Activated CD8-positive, alpha-beta memory T cell treated with anti-CD3 and anti-CD28 coated beads for 1 hour (primary cell): ENCODE measurements around the gene ADRA2C.

ENCODE experiments used
- DNase-seq, 2 donors: peaks; one replicate each; pipeline ENCODE4 v3.0.0-alpha.2; 2020; ENCODE audit warnings: low read depth in 1 of 2; ENCODE audit errors: extremely low read depth in 1 of 2

ADRA2C gene

GRCh38 chr4:3766036-3766784 is at the start of gene ADRA2C:
ADRA2C (plus strand) TSS chr4:3766385; CDS start chr4:3766607, 222 bp downstream.
- no peak for DNase-seq

DNA sequence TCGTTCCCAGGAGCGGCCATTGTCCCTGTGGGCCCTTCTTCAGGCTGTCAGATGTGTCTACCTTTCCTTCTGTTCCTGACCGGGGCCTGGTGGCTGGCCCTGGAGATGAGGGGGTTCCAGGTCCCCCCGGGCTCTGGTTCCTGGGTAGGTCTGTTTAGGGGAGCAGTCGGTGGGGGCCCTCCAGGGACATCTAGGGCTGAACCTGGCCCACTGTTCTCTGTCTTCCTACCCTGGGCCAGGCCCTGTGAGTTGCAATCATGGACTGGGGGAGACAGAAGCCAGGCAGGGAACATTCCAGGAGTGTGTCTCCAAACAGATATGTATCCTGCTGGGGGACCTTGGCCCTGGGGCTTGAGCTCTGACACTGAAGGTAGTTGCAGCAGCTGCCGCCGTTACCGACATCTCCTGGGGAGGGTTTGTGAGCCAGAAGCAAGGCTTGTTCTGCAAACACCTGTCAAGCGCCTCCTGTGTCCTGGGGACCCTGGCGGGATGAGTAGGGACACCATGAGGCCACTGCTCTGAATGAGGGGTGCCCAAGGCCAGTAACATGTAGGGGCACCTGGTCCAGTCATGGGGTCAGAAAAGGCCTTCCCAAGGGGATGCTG is 49.5 kb upstream of the ADRA2C start:
- DNase-seq = no peak

- DNase-seq = no peak
Observed at GRCh38 chr4:3717241-3717640, 48.9 kb upstream of the ADRA2C start.

GRCh38 chr4:3718462-3718861 is 47.7 kb upstream of the ADRA2C start:
- no peak for DNase-seq

DNA sequence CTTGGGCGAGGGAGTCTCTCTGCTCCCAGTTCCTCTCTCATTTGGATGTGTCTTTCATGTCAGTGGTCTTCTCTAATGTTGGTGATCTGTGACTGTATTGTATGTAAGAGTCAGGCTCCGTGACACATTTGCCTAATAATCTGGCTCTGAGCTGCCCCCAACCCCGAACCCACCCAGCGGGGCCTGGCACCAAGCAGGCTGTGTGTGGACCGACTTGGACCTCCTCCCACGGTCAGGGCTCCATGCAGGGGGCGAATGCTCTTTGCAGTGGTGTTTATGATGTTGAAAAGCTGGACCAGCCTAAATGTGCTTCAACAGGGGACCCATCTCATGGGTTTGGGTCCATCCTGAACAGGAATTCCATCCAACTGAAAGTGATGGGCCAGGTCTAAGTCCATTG is 47.0 kb upstream of the ADRA2C start:
- no peak for DNase-seq

DNA sequence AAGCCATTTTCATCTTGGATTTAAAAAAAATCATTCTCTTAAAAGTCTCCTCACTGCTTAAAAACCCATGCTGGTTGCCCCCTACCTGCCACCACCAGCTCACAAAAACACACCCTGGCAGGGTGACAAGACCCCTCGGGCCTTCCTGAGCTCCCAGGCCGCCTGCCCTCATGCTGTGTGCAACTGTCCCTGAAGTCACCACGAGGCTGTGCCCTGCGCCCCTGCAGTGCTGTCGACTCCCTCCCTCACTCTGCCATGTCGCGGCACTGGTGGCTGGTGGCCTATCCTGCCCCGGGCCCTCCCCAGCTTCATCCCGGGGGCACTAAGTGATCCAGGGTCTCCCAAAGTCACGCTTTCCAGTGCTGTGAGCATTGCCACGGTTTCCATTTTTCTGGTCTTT is 46.3 kb upstream of the ADRA2C start:
- DNase-seq = no peak

DNA sequence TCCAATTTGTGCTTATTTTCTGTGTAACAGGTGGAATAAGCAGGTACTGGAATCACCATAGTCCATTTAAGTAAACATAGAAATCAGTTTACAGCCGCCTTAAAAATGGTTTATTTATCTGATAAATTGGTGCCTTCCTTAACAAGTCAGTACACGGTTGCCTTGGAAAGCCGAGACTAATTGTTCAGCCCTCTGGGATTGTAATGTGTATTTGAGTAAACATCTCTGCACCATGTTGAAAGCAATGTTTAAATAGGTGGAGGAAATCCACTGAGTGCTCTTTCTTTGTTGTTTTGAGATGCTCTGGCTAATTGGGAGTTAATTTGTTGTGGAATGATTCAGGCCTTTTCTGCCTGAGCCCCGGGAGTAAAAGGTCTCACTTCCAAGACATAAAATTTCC is 45.7 kb upstream of the ADRA2C start:
- DNase-seq = no peak

- no peak for DNase-seq
Observed at GRCh38 chr4:3721186-3721585, 45.0 kb upstream of the ADRA2C start.

GRCh38 chr4:3721627-3722026 is 44.6 kb upstream of the ADRA2C start:
- no peak for DNase-seq

GRCh38 chr4:3722446-3723231 is 43.5 kb upstream of the ADRA2C start:
- no peak for DNase-seq

GRCh38 chr4:3723232-3723642 is 42.9 kb upstream of the ADRA2C start:
- no peak for DNase-seq

DNA sequence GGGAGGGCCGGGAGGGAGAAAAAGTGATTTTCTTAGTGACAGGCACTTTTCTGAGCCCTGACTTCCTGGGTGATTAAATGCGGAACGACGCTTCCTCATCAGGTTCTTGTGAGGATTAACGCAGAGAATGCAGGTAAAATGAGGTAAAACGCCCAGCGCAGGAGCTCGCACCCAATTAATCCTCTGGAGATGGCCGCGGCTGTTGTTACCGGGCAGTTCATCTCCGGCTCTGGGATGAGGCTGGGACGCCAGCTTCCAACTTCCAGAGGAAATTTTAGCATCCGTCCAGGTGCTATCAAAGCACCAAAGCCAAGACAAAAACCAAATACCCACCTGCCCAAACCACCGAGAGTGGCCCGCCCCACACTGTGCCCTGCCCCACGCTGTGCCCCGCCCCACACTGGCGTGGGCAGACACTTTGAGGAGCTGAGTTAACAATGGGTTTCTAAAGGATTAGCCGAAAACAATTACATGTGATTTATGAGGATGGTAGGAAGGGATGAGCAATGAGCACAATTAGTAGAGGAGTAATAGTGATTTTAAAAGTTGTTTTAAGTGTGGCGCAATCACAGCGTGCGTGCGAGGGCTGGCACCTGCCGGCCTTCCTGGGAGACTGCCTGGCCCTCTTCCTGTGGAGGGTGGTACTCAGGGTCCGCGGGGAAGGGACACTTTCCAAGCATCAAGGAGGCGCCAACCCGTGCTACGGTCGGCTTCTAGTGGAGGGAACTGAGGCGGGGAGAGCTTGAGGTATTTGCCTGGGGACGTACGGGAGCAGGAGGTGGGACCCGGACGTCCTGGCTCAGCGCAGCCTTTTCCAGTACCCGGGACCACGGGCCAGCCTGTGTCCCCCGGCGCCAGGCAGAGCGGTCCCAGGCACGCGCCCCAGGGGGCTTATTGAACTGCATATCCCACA is 41.6 kb upstream of the ADRA2C start:
- no peak for DNase-seq

DNA sequence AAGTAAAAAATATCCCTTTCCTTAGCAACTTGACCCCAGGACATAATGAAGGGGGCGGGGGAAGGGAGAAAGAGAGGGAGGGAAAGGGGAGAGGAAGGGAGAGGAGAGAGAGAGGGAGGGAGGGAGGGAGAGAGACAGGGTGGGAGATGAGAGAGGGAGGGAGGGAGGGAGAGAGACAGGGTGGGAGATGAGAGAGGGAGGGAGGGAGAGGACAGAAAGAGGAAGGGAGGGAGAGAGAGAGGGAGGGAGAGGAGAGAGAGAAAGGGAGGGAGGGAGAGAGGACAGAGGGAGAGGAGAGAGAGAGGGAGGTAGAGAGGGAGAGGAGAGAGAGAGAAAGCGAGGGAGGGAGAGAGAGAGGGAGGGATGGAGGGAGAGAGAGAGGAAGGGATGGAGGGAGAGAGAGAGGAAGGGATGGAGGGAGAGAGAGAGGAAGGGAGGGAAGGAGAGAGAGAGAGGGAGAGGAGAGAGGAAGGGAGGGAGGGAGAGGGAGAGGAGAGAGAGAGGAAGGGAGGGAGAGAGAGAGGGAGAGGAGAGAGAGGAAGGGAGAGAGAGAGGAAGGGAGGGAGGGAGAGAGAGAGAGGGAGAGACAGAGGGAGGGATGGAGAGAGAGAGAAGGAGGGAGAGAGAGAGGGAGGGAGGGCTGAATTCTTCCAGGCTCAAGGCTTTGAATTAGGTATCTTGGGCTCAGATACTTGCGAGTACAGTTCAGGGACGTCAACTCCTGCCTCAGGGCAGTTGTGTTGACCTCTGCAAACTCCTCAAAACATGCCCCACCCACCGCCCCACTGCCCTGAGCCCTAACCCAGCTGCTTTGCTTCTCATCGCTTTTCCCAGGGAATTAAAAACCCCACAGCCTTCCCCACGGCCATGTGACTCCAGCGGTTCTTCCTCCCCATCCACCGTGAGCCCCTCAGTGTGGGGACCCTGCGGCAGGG is 40.0 kb upstream of the ADRA2C start:
- no peak for DNase-seq

DNA sequence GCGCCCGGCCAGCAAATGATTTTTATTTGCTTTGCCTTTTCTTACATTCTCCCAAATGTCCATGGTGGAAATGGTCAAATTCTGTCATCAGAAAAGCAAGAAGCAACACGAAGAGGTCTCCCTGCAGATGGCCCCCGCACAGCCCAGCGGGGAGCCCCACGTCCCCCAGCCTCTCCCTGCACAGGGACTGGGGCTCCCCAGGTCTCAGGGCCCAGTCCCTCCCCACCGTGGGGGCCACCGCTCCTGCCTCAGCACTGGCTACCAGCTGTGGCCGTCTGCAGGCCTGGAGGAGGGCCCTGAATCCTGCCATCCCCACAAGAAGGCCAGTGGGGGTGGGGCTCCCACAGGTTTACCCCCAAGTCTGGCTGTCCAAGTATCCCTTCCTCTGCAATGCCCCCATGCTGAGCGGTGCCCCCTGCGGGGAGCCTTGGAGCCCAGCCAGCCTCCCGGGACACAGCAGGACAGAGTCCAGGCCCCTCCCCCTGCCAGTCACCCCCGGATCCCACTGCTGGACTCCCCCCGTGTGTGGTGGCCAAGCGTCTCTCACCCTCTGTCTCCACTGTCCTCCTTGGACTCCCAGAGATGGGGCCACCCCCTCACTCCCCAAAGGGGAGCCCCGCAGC is 38.2 kb upstream of the ADRA2C start:
- DNase-seq = no peak

DNA sequence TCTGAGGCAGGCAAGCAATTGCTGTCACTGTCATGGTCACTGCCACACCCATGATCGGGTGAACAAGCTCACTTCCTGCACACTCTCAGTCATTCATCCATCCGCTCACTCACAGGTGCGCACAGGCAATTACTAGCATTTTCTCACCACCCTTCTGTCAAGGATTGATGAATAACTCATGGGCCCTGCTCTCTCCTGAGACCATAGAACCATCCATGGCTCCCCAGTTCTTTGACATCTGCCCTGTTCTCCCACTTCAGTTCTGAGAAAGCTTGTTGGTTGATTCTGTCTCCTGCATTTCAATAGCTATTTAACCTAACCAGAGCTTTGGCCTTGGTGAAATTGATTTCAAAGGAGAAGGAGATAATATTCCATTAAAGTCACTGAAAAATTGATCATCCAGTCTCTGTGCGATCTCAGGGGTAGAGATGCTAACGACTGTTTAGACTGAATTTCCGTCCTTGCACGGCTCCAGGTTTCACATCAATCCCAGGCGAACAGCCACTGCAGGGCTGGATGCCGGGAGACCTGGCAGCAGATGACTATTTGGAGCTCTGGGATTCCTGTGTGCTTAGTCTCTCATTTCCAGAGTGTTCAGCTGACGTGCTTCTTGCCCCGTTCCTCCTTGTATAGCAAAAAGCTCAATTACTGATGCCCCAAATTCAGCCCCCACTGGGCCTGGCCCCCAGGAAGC is 36.9 kb upstream of the ADRA2C start:
- DNase-seq = no peak

DNA sequence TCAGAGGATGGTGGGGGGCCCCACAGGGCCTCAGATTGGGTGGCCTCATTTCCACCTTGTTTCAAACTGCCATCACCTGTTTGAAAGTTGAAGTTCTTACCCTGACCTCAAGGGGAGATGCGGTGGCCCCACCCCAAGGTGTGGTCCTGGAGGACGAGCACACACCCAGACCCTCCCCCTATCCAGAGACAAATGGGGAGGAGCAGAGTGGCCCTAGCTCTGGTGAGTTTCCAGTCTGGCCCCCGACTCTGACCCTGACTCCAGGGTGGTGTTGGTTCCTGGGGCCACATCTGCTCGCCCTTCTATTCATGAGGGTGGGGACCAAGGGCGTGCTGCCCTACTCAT is 36.3 kb upstream of the ADRA2C start:
- DNase-seq = no peak

DNA sequence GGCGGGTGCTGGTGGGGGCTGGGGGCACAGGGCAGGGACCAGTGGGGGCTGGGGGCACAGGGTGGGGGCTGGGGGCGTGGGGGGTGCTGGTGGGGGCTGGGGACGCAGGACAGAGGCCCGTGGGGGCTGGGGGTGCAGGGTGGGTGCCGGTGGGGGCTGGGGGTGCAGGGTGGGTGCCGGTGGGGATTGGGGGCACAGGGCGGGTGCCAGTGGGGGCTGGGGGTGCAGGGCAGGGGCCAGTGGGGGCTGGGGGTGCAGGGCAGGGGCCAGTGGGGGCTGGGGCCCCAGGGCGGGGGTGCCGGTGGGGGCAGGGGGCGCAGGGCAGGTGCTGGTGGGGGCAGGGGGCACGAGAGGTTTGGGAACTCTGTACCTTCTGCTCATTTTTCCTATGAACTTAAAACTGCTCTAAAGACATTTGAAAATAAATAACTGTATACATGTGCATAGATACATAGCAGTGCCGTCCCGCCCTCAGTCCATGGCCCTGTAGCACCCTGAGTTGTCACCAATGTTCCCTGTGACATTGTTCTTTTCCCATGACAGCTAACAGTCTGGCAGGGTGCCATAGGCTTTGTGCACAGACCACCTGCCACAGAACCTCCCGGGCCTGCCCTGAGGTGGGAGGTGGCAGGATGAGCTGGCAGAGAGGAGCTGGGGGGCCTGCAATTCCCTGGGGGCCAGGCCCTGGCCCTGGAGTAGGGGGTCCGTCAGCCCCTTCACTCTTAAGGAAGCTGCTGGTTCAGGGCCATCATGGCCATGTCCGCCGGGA is 35.6 kb upstream of the ADRA2C start:
- no peak for DNase-seq
